SK-N-SH treated with all-trans-retinoic acid at 6 μM for 48 hours (cell line): Measurements from ENCODE around the gene HLTF.

ENCODE experiments used
- ARNTL ChIP-seq: fragments of 450-650 bp; formaldehyde crosslinking; IDR thresholded peaks from 2 replicates; pipeline ENCODE4 v1.5.0; 2020; ENCODE audit warnings: low read depth, mild to moderate bottlenecking, moderate library complexity, borderline replicate concordance
- CREB5 ChIP-seq: fragments of 250-450 bp; sonication (Bioruptor Pico); IDR thresholded peaks from 2 replicates; pipeline ENCODE4 v1.5.1; 2020; ENCODE audit warnings: low read depth, mild to moderate bottlenecking, moderate library complexity
- OSR1 ChIP-seq: fragments of 250-450 bp; sonication (Bioruptor Pico); IDR thresholded peaks from 2 replicates; pipeline ENCODE4 v1.8.0; 2022; ENCODE audit warnings: moderate library complexity, mild to moderate bottlenecking, inconsistent platforms
- POU6F1 ChIP-seq: fragments of 250-450 bp; sonication (Bioruptor Pico); IDR thresholded peaks from 2 replicates; pipeline ENCODE4 v1.8.0; 2021; ENCODE audit warnings: low read depth, mild to moderate bottlenecking, moderate library complexity, borderline replicate concordance
- TCF4 ChIP-seq: fragments of 250-450 bp; sonication (Bioruptor Pico); IDR thresholded peaks from 2 replicates; pipeline ENCODE4 v1.8.0; 2021; ENCODE audit warnings: mild to moderate bottlenecking, moderate library complexity, borderline replicate concordance
- ZFP3 ChIP-seq: fragments of 250-450 bp; sonication (Bioruptor Pico); IDR thresholded peaks from 2 replicates; pipeline ENCODE4 v1.5.0; 2020; ENCODE audit warnings: mild to moderate bottlenecking, moderate library complexity
- TF ChIP-seq, protein P1 (sequence below): fragments of 250-450 bp; sonication (Bioruptor Pico); IDR thresholded peaks from 2 replicates; pipeline ENCODE4 v1.8.0; 2020; ENCODE audit warnings: mild to moderate bottlenecking, moderate library complexity, borderline replicate concordance

DNA sequence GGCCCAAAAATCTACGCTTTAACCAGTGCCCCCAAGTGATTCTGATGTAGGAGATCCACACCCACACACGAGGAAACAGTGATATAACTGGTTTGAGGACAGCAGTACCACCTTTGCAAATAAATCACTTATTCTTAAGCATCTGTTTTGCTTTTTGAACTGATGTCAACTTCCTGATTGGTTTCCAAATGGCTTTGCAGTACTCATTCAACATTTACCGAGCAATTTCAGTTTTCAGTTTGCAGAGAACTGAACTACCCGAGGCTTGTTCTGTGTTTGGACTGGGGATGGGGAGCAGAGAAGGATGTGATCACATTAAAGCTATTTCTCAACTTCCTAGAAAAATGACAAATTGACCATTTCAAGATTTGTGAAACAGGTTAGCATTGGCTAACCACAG is 96.1 kb downstream of the HLTF start:
- no peak for TF ChIP-seq POU6F1
- TF ChIP-seq ARNTL (CRISPR knock-in tag): no peak
- TF ChIP-seq, protein P1, sequence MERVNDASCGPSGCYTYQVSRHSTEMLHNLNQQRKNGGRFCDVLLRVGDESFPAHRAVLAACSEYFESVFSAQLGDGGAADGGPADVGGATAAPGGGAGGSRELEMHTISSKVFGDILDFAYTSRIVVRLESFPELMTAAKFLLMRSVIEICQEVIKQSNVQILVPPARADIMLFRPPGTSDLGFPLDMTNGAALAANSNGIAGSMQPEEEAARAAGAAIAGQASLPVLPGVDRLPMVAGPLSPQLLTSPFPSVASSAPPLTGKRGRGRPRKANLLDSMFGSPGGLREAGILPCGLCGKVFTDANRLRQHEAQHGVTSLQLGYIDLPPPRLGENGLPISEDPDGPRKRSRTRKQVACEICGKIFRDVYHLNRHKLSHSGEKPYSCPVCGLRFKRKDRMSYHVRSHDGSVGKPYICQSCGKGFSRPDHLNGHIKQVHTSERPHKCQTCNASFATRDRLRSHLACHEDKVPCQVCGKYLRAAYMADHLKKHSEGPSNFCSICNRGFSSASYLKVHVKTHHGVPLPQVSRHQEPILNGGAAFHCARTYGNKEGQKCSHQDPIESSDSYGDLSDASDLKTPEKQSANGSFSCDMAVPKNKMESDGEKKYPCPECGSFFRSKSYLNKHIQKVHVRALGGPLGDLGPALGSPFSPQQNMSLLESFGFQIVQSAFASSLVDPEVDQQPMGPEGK: no peak
- no peak for TF ChIP-seq TCF4
- TF ChIP-seq ZFP3 (CRISPR knock-in tag): no peak
- no peak for TF ChIP-seq CREB5
- TF ChIP-seq OSR1 (CRISPR knock-in tag): no peak
